HG03457 (cell line): ENCODE results near the gene INAFM1.

Experiments used
- ATAC-seq: cut with Tn5 transposase; IDR thresholded peaks from one replicate; pipeline ENCODE4 v1.9.1; 2021; ENCODE audit warnings: moderate number of reproducible peaks; ENCODE audit not compliant: unreplicated experiment

Gene INAFM1

GRCh38 chr19:47309038-47309437 lies 34.4 kb downstream of the INAFM1 start:
- ATAC-seq: no peak

DNA sequence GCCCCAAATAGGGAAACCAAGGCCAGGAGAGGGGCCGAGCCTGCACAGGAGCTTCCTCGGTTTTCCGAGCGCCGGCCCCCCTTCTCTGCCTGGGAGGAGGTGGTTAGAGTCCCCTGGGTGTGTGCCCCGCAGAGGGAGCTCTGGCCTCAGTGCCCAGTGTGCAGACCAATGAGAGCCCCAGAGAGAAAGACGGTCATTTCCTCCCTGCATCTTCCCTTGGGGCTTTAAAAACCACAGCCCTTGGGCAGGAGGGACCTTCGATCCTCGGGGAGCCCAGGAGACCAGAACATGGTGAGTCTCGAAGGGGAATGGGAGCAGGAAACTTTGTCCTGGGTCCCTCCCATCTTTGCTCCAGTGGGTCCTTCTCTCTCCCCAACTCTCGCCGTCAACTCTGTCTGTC lies 34.9 kb downstream of the INAFM1 start, which contains the start of gene C5AR1:
TSS of gene C5AR1 (plus strand) at position 254 of the 400 bp plus-strand sequence. CDS start at position 289, 35 bp downstream.
- ATAC-seq: no peak

DNA sequence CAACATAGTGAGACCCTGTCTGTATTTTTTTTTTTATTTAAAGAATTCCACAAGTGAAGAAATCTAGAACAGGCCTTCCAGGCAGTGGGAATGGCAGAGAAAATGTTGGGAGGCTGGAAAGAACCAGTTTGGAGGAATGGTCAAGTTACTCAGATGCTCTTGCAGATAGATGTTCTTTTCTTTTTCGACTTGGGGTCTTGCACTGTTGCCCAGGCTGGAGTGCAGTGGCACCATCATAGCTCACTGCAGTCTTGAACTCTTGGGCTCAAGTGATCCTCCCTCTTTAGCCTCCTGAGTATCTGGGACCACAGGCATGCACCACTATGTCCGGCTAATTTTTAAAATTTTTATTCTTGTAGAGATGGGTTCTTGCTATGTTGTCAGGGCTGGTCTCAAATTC lies 35.6 kb downstream of the INAFM1 start:
- ATAC-seq: no peak

GRCh38 chr19:47310819-47311218 lies 36.1 kb downstream of the INAFM1 start:
- ATAC-seq: no peak

DNA sequence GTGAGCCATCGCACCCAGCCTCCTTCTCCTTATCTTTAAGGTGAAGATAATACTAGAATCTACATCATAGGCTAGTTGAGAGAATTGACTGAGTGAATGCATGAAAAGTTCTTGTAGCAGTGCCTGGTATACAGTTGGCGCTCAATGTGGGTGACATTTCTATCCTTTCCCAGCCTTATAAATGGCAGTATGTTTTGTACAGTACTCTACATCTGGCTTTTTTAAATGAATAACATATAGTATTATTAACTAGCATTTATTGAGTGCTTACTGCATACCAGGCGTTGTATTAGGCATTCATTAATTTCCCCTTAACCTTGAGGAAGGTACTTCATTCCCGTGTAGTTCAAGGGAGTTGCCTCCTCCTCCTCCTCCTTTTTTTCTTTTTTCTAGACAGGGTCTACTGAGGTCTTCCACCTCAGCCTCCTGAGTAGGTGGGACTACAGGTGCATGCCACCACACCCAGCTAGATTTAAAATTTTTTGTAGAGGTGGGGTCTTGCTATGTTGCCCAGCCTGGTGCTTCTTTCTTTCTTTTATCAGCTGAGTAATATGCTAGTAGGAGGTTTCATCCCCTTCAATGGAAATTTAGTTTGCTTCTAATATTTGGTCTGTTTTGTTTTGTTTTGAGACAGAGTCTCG lies 37.8 kb downstream of the INAFM1 start:
- no peak for ATAC-seq

DNA sequence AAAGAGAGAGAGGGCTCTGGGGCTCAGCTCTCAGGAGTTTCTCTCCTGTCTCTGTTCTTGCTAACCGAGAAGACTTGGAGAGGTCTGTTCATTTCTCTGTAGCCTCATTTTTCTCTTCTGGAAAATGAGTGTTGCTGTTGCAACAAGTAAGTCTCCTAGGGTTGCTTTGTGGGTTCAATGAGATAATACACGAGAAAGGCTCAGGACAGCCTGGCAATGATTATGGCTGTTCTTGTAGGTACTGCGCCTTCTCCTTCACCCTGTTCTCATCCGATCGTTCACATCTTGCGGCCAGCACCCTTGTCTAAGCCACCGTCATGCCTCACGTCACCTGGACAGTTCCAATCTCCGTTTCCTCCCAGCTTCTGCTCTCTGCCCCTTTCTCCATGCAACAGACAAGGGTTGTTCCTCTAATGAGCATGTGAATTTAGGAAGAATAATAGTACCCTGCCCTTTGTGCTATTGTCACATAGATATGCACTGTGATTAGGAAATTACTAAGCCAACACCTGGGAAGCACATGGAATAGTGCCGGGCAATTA lies 39.1 kb downstream of the INAFM1 start:
- ATAC-seq: no peak

GRCh38 chr19:47315125-47315821 lies 40.6 kb downstream of the INAFM1 start:
- ATAC-seq: no peak

- no peak for ATAC-seq
Observed at GRCh38 chr19:47316513-47316912, 41.8 kb downstream of the INAFM1 start.

DNA sequence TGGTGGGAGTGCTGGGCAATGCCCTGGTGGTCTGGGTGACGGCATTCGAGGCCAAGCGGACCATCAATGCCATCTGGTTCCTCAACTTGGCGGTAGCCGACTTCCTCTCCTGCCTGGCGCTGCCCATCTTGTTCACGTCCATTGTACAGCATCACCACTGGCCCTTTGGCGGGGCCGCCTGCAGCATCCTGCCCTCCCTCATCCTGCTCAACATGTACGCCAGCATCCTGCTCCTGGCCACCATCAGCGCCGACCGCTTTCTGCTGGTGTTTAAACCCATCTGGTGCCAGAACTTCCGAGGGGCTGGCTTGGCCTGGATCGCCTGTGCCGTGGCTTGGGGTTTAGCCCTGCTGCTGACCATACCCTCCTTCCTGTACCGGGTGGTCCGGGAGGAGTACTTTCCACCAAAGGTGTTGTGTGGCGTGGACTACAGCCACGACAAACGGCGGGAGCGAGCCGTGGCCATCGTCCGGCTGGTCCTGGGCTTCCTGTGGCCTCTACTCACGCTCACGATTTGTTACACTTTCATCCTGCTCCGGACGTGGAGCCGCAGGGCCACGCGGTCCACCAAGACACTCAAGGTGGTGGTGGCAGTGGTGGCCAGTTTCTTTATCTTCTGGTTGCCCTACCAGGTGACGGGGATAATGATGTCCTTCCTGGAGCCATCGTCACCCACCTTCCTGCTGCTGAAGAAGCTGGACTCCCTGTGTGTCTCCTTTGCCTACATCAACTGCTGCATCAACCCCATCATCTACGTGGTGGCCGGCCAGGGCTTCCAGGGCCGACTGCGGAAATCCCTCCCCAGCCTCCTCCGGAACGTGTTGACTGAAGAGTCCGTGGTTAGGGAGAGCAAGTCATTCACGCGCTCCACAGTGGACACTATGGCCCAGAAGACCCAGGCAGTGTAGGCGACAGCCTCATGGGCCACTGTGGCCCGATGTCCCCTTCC lies 45.5 kb downstream of the INAFM1 start:
- no peak for ATAC-seq

DNA sequence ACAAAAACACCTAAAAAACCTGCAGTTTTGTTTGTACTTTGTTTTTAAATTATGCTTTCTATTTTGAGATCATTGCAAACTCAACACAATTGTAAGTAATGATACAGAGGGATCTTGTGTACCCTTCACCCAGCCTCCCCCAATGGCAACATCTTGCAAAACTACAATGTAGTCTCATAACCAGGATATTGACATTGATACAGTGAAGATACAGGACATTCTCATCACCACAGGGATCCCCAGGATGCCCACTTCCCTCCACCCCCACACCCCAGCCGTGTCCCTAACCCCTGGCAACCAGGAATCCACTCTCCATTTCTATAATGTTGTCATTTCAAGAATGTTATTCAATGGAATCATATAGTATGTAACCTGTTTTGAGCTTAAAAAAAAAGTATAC lies 46.9 kb downstream of the INAFM1 start:
- ATAC-seq: no peak

DNA sequence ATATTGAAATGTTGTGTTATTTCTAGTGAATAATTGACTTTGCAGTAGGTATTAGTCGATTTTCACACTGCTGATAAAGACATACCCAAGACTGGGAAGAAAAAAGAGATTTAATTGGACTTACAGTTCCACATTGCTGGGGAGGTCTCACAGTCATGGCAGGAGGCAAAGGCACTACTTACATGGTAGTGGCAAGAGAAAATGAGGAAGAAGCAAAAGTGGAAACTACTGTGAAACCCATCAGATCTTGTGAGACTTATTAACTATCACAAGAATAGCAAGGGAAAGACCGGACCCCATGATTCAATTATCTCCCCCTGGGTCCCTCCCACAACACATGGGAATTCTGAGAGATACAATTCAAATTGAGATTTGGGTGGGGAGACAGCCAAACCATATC lies 47.4 kb downstream of the INAFM1 start:
- ATAC-seq: no peak

- no peak for ATAC-seq
Observed at GRCh38 chr19:47323409-47323808, 48.7 kb downstream of the INAFM1 start.

DNA sequence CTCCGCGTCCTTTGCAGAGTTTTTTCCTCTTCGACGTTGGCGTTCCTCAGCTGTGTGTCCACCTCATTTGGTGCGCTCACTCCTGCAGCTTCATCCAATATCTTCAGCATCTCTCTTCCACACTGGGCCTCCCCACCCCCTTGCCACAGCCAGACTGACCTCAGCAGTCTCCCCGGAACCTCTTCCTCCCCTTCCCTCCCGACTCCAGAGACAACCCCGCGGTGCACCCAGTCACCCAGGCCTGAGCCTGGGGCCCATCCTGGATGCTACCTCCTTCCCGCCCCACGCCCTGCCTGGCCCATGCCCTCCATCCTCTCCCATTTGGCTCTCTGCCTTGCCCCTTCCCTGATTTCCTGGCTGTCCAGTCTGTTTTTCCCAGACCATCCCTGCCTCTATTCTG lies 49.2 kb downstream of the INAFM1 start:
- no peak for ATAC-seq

- no peak for ATAC-seq
Observed at GRCh38 chr19:47324502-47324901, 49.8 kb downstream of the INAFM1 start.
